GM12892 (cell line): ENCODE data around the gene PQBP1.

ENCODE experiments used
- DNase-seq: peaks from one replicate; pipeline ENCODE4 v3.0.0; 2011; ENCODE audit not compliant: insufficient read length
- FAIRE-seq: peaks from 2 replicates; lab custom pipeline; 2011; peaks lifted over from hg19 to GRCh38; lab: Jason Lieb, UNC
- POLR2A ChIP-seq: IDR thresholded peaks from 2 replicates; pipeline ENCODE4 v1.6.1; 2011; ENCODE audit warnings: low read depth, low read length, control low read depth
- POLR2AphosphoS5 ChIP-seq: IDR thresholded peaks from 2 replicates; pipeline ENCODE4 v1.6.1; 2011; ENCODE audit warnings: low read depth, low read length, control low read depth
- TAF1 ChIP-seq: IDR thresholded peaks from 2 replicates; pipeline ENCODE4 v1.6.1; 2011; ENCODE audit warnings: low read depth, mild to moderate bottlenecking, control low read depth, low read length, borderline replicate concordance

PQBP1 gene

GRCh38 chrX:48903290-48903689, 5.6 kb downstream of the PQBP1 start:
- DNase-seq (no peak), FAIRE-seq (no peak)
- TF ChIP-seq TAF1 (no peak), POLR2A (no peak), POLR2AphosphoS5 (no peak)

DNA sequence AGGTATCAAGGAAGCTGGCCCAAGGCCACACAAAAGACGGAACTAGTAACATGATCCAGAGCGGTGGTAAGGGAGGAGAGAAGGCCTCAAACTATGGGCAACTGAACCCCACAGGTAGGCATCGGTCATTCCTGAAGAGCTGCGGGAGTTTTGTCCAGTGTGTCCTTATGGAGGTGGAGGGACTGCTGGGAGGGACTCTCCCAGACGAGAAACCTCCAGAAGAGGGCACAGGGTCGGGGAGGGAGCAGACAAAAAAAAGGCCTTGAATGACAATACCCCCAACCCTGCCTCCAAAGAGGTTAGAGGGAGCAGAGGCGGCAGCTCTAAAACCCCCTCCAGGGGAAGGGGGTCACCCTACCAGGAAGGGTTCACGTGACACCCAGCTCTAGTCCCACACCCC, 6.5 kb downstream of the PQBP1 start:
- TF ChIP-seq TAF1 (no peak), POLR2A (no peak), POLR2AphosphoS5 (no peak)
- DNase-seq (no peak), FAIRE-seq (no peak)

- TF ChIP-seq POLR2A (no peak), POLR2AphosphoS5 (no peak), TAF1 (no peak)
- DNase-seq (no peak), FAIRE-seq (no peak)
Measured at GRCh38 chrX:48904626-48905025, 6.9 kb downstream of the PQBP1 start.

DNA sequence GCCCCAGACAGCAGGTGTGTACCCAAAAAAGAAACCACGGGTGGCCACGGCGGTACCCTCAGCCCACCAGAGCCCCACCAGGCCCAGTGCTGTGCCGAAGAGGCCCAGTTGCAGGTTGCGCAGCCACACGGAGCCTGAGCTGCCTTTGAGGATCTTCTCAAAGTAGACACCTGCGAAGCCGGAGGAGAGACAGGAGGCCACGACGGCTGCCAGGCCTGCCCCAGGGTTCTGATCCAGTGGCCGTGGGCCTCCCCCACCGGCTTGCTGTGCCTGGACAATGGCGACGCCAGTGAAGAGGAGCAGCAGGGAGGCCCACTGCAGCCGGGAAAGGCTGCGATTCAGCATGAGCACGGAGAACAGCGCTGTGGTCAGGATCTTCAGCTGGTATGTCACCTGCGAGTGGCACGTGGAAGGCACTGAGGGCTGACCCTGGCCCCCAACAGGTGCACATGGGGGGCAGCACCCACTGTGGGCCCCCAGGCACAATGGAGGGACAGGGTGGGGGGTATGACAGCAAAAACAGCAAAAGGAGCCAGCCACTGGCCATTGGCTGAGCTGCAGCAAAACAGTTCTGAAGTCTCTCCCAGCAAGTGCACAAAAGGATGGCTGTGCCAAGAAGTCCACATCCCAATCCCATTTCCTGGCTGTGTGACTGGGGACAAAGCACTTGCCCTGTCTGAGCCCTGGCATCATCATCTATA, 7.5 kb downstream of the PQBP1 start:
- FAIRE-seq (no peak), DNase-seq (no peak)
- TF ChIP-seq POLR2A (no peak), POLR2AphosphoS5 (no peak), TAF1 (no peak)

- FAIRE-seq (no peak), DNase-seq (no peak)
- TF ChIP-seq POLR2A (no peak), POLR2AphosphoS5 (no peak), TAF1 (no peak)
Measured at GRCh38 chrX:48908600-48908999, 10.9 kb downstream of the PQBP1 start.

DNA sequence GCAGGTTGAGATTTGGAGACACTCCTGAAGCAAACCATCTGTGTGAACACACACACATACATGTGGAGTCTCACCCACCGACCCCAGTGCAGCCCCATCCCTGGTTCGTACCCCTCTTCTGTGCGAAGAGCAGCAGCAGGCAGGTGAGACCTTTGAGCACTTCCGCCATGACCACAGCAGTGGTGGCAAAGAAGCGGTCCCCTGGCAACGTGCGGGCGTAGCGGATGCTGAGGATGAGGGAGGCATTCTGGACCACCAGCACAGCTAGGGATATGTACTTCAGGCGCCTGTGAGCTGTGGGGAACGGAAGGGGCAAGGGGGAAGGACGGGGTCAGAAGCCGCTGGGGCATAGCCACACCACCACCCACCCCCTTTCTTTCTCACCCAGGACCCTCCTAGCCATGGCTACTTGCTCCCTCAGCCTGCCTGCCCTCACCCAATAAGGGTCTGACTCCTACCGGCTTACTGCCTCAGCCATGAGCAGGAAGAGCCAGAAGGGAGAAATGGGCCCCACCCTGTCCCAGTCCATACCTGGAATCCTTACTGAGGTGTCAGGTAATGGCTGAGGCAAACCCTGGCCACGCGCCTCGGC, 12.1 kb downstream of the PQBP1 start:
- no peak for TF ChIP-seq TAF1
- TF ChIP-seq POLR2AphosphoS5, result peak; percentile 31; the same call in 1 of the 2 replicates
- no peak for TF ChIP-seq POLR2A
- DNase-seq, result no peak
- no peak for FAIRE-seq

- DNase-seq (no peak), FAIRE-seq (peak; percentile 78)
- no peak for TF ChIP-seq POLR2AphosphoS5
- no peak for TF ChIP-seq POLR2A
- TF ChIP-seq TAF1, result no peak
Measured at GRCh38 chrX:48910926-48911411, 13.2 kb downstream of the PQBP1 start.

GRCh38 chrX:48911412-48912182, 13.9 kb downstream of the PQBP1 start, which contains the start of gene SLC35A2:
Gene SLC35A2, minus strand, starts transcription at chrX:48911646. Its CDS starts 10 bp downstream, at chrX:48911636.
- TF ChIP-seq POLR2AphosphoS5 (peak; percentile 87; the same call in 1 of the 2 replicates), POLR2A (peak; percentile 71), TAF1 (0 out of 2 replicates have a peak, but pooled peaks have one; percentile 6)
- FAIRE-seq, result peak; percentile 87

DNA sequence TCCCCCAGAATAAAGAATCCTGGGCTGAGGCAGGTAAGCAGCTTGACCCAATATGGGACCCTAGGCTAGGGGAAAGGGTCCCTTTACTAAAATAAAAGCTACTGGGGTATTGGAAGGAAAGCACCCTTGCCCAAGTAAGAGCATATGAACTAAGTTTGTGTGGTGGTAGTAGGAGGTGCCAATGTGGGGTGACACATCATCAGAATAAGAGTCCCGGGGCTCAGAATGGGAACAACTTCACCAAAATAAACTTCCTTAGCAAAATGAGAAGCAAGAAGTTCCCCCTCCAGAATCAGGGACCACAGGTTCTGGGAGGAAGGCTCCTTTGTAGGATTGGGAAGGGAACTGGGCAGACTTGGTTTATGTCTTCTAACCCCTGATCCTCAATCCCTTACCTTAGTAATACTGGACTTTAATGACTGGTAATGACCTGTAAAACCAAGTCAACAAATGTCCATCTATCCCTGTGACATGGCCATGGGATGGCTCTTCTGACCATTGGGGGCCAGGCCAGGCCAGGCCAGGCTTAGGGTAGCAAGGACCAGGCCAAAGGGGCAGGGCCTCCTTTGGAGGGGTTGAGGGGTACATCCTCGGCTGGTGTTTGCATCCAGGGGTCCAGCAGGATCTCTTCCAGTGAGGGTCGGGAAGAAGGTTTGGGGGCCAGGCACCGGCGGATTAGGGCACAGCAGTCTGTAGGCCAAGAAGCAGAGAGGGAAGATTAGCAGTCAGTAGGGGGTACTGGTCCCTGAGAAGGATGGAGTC, 16.1 kb downstream of the PQBP1 start:
- FAIRE-seq, result no peak
- DNase-seq, result no peak
- no peak for TF ChIP-seq POLR2A
- TF ChIP-seq TAF1, result no peak
- TF ChIP-seq POLR2AphosphoS5, result no peak

More at GRCh38 chrX:48911412-48912182, 13.9 kb downstream of the PQBP1 start, which contains the start of gene SLC35A2:
- DNase-seq, result peak; percentile 75

DNA sequence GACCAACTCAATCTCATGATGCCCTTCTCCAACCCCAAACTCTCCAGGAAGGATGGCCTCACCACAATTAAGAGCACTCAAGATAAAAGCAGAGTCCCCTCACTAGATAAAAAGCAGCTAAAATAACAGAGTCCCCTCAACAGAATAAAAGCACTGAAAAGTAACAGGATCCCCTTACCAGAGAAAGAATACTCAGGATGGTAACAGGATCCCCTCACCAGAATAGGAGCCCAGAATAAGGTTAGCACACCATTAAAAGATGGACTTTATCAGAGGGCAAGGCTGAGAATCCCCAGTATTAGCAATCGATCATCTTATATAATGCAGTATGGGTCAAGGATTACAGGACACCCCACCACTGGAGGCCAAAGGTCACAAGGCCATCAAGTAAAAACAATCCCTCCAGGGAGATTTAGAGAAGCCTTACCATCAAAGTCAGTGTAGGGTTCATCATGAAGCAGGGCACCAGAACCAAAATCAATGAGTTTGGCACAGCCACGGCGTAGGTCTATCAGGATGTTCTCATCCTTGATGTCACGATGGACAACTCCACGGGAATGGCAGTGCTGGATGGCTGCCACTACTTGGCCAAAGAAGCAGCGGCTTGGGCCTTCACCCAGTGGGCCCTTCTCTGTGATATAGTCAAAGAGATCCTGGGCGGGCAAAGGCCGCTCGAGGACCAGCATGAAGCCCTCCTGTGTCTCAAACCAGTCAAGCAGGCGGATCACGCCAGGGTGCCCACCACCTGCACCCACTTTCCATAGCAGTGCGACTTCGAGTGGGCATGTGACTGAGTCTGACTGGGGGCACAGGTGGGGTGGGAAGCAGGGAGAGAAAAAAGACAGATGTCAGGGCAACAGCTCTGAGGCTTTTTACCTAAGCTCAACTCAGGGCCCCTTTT, 17.1 kb downstream of the PQBP1 start:
- FAIRE-seq (no peak), DNase-seq (no peak)
- TF ChIP-seq POLR2A (no peak), POLR2AphosphoS5 (no peak), TAF1 (no peak)
